Heart right ventricle (tissue), 16 donors: ENCODE data around the gene PLEKHB2. TPM values are rescaled to one million over a fixed set of nuclear protein-coding genes. Genes with fewer than 3 reads are reported as not detected.

Experiments used
- ATAC-seq, 8 donors: fragments of 200-7000 bp; cut with Tn5 transposase; one replicate each; pipeline ENCODE4 v1.9.1; 2020; ENCODE audit warnings: mild to moderate bottlenecking in 8 of 8, moderate library complexity in 8 of 8, moderate number of reproducible peaks in 1 of 8
- DNase-seq, 2 donors: peaks; one replicate each; pipeline ENCODE4 v3.0.0-alpha.2; 2020
- H3K27ac ChIP-seq, 10 donors: fragments of 200-600 bp; sonication (generic) in 2 of 10; one replicate each; pipeline versions ENCODE4 v1.5.0 to v1.8.0; 2020 to 2022; ENCODE audit warnings: mild to moderate bottlenecking in 3 of 10
- H3K27me3 ChIP-seq, 7 donors: fragments of 200-600 bp; one replicate each; pipeline ENCODE4 v1.8.0; 2021 to 2022; ENCODE audit warnings: mild to moderate bottlenecking in 2 of 7
- H3K36me3 ChIP-seq, 9 donors: fragments of 200-600 bp; sonication (generic) in 1 of 9; one replicate each; pipeline versions ENCODE4 v1.5.0 to v1.8.0; 2020 to 2022; ENCODE audit warnings: mild to moderate bottlenecking in 2 of 9
- H3K4me1 ChIP-seq, 9 donors: fragments of 200-600 bp; sonication (generic) in 1 of 9; one replicate each; pipeline versions ENCODE4 v1.5.0 to v1.8.0; 2020 to 2022; ENCODE audit warnings: mild to moderate bottlenecking in 4 of 9
- H3K4me3 ChIP-seq, 10 donors: fragments of 200-600 bp; sonication (generic) in 2 of 10; one replicate each; pipeline versions ENCODE4 v1.5.0 to v1.8.0; 2020 to 2022; ENCODE audit warnings: mild to moderate bottlenecking in 7 of 10, moderate library complexity in 2 of 10
- H3K9me3 ChIP-seq, 11 donors: fragments of 200-600 bp in 10 of 11; sonication (generic) in 2 of 11; one replicate each; pipeline versions ENCODE4 v1.5.0 to v1.8.0; 2013 to 2022; ENCODE audit warnings: mild to moderate bottlenecking in 2 of 11, control low read depth in 1 of 11, moderate library complexity in 1 of 11
- CTCF ChIP-seq, 9 donors: fragments of 200-600 bp; sonication (generic) in 2 of 9; IDR thresholded peaks; one replicate each; pipeline versions ENCODE4 v1.5.0 to v1.8.0; 2021 to 2022; ENCODE audit warnings: antibody characterized with exemption in 9 of 9, mild to moderate bottlenecking in 5 of 9, moderate library complexity in 1 of 9
- WGBS, 2 donors: extraction: QIAGEN DNeasy Blood & Tissue Kit; methylation state at CpG; one replicate each; pipeline ENCODE4 v1.1.7; 2013; ENCODE audit warnings: inconsistent platforms in 1 of 2; 5-methylcytosine and 5-hydroxymethylcytosine counted together
- intact Hi-C, 10 donors: fragments of 100-400 bp; cut with DNase I; formaldehyde crosslinking; loops; one replicate each; pipeline versions ENCODE4 v1.11.1 to v1.14.2; 2022
- polyA plus RNA-seq, 2 donors: library from polyadenylated mRNA; stranded (reverse); fragments of 200-250 nt; gene quantifications; one replicate each; pipeline ENCODE4 v1.2.3, GENCODE V29; 2013
- total RNA-seq, 10 donors: library from RNA; stranded (reverse); fragmentation: NEBNext Ultra II Directional in 3 of 10; extraction: Animal tissue kit (Norgen Biotek cat#: 25700) in 3 of 10; gene quantifications; one replicate each; pipeline versions ENCODE4 v1.2.1 to v1.2.4, GENCODE V29; 2021 to 2023
- donor health status: Arrhythmogenic right ventricular cardiomyopathy.
- donor health status: ischemic (EF 13 %, LVEDD 7.1; RV severe dilation, severe dysfunction).
- donor health status: healthy with polysubstance abuse.
- donor health status: DM: no; HTN: yes; CAD: no.
- donor health status: DM: no; HTN: no; CAD: no.
- donor health status: ischemic (EF 25% LVEDD 6.9; RV normal size, moderate dysfunction).
- donor health status: ischemic (EF 25% LVEDD 5.7; RV mildly dilated, moderate dysfunction).
- donor health status: healthy.
- donor health status: DM: yes; HTN: yes; CAD: no.
- donor health status: Ischemic cardiomyopathy.
- donor health status: ischemic (EF 35%, LVEDD 5.7; RV mildly dilated, moderate dysfunction).
- donor health status: nonischemic (EF 11% LVEDD 7.7; RV severe dilation, severe dysfunction).
- donor health status: DM: yes; HTN: yes; CAD: no.
- donor health status: PGD.
- donor health status: ischemic (EF 29% LVEDD 5.4; RV normal size, mild dysfunction).
- donor health status: nonischemic (EF 23%, LVEDD 6.1; RV moderate dilation, normal function).

Gene PLEKHB2
- total and polyA plus RNA-seq, 12 donors: 8.7 to 50.4 (median 33.1) TPM

GRCh38 chr2:131122496-131122895 is 17.4 kb downstream of the PLEKHB2 start:
- Histone ChIP-seq H3K9me3 (no peaks in the 10 kb centered on the region), H3K27me3 (no peaks in the 10 kb centered on the region), H3K4me3 (no peak overlapping the region), H3K4me1 (no peaks in the 10 kb centered on the region), H3K36me3 (peaks cover 0 to 61% (median 20%) of the 10 kb centered on the region in 9 donors), H3K27ac (no peak overlapping the region)
- ATAC-seq: no peak
- no peak for DNase-seq
- WGBS, 2 donors: 96 to 98% methylated on average over 4 of the region's 4 CpGs
- TF ChIP-seq CTCF (IDR thresholded peaks at IDR 0.05): no peak
- intact Hi-C loops: no loop called here

DNA sequence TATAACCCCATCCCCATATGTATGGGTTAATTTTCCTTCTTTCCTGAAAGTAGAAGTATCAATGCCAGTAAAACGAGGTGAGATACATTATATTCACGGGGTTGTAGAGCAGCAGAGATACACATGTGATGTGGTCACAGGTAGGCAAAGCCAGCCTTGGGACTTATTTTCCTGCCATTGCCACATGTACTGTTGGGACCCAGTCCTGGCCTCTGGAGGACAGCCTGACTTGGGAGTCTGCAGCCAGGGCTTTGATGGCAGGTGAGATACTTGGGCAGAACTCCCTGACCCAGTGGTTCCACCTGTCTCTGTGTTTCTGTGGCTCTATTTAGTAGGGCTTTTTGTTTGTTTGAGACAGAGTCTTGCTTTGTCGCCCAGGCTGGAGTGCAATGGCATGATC is 18.1 kb downstream of the PLEKHB2 start:
- H3K27me3 ChIP-seq: no peaks in the 10 kb centered on the region
- H3K27ac ChIP-seq: no peak overlapping the region
- WGBS, 2 donors: 96 to 97% methylated on average over 3 of the region's 3 CpGs
- TF ChIP-seq CTCF (IDR thresholded peaks at IDR 0.05): no peak
- no peaks in the 10 kb centered on the region for H3K9me3 ChIP-seq
- H3K4me3 ChIP-seq: no peak overlapping the region
- intact Hi-C loops: no loop called here
- H3K4me1 ChIP-seq: no peaks in the 10 kb centered on the region
- peaks cover 0 to 68% (median 26%) of the 10 kb centered on the region in 9 donors for H3K36me3 ChIP-seq
- DNase-seq: no peak
- no peak for ATAC-seq

DNA sequence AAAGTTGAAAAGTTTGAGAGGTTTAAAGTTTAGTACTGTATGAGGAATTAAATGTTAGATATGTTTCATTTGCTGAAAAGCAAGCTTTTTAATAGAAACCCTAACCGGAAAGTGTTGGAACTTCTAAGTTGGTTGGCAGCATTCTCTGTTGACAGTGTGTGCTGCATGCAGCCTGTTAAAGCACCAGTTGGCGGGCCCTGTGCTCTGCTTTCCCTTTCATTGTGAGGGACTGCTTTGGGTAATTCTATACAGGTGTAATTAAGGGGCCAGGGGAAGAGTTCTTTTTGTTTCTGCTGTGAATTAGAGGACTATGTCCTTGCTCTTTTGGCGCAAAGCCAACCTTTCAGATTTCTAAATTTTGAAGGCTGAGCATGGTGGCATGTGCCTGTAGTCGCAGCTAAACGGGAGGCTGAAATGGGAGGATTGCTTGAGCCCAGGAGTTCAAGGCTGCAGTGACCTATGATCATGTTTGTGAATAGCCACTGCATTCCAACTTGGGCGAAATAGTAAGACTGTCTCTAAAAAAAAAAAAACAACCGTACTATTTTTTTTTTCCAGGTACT is 20.1 kb downstream of the PLEKHB2 start:
- no peak for DNase-seq

DNA sequence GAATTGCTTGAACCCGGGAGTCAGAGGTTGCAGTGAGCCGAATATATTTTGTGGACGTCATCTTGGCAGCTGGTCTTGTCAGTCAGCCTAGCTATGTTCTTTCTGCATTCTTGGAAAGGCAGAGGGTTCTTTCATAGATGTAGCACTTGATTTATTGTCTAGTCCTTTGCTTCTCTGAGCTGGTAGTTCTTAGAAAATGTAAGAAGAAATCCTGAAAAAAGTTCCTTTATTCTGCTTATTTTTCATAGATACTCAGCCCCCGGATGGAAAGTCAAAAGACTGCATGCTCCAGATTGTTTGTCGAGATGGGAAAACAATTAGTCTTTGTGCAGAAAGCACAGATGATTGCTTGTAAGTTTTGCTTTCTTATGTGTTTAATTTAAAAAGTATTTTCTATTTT is 21.3 kb downstream of the PLEKHB2 start:
- ATAC-seq (no peak), DNase-seq (no peak)
- H3K4me3 ChIP-seq: no peak overlapping the region
- no peaks in the 10 kb centered on the region for H3K4me1 ChIP-seq
- no peak overlapping the region for H3K27ac ChIP-seq
- peaks cover 0 to 91% (median 47%) of the 10 kb centered on the region in 9 donors for H3K36me3 ChIP-seq
- no peak for TF ChIP-seq CTCF (IDR thresholded peaks at IDR 0.05)
- H3K9me3 ChIP-seq: peaks cover 0 to 5% (median 0%) of the 10 kb centered on the region in 11 donors
- intact Hi-C loops: no loop called here
- no peaks in the 10 kb centered on the region for H3K27me3 ChIP-seq
- 86 to 90% methylated on average over 5 of the region's 5 CpGs for WGBS, 2 donors

More for the DNA sequence above, 20.1 kb downstream of the PLEKHB2 start:
- no peaks in the 10 kb centered on the region for H3K27me3 ChIP-seq
- no peaks in the 10 kb centered on the region for H3K4me1 ChIP-seq
- no peak overlapping the region for H3K4me3 ChIP-seq
- 92 to 95% methylated on average over 7 of the region's 7 CpGs for WGBS, 2 donors
- H3K27ac ChIP-seq: no peak overlapping the region
- peaks cover 0 to 5% (median 0%) of the 10 kb centered on the region in 11 donors for H3K9me3 ChIP-seq
- peaks cover 0 to 89% (median 37%) of the 10 kb centered on the region in 9 donors for H3K36me3 ChIP-seq
- intact Hi-C loops: no loop called here
- ATAC-seq: no peak
- TF ChIP-seq CTCF (IDR thresholded peaks at IDR 0.05): no peak
